Heart right ventricle (tissue), 16 donors: ENCODE results near the gene CTSD. TPM values are rescaled to one million over a fixed set of nuclear protein-coding genes. Genes with fewer than 3 reads are reported as not detected.

Experiments used
- ATAC-seq, 8 donors: fragments of 200-7000 bp; cut with Tn5 transposase; one replicate each; pipeline ENCODE4 v1.9.1; 2020; ENCODE audit warnings: mild to moderate bottlenecking in 8 of 8, moderate library complexity in 8 of 8, moderate number of reproducible peaks in 1 of 8
- DNase-seq, 2 donors: peaks; one replicate each; pipeline ENCODE4 v3.0.0-alpha.2; 2020
- H3K27ac ChIP-seq, 10 donors: fragments of 200-600 bp; sonication (generic) in 2 of 10; one replicate each; pipeline versions ENCODE4 v1.5.0 to v1.8.0; 2020 to 2022; ENCODE audit warnings: mild to moderate bottlenecking in 3 of 10
- H3K27me3 ChIP-seq, 7 donors: fragments of 200-600 bp; one replicate each; pipeline ENCODE4 v1.8.0; 2021 to 2022; ENCODE audit warnings: mild to moderate bottlenecking in 2 of 7
- H3K36me3 ChIP-seq, 9 donors: fragments of 200-600 bp; sonication (generic) in 1 of 9; one replicate each; pipeline versions ENCODE4 v1.5.0 to v1.8.0; 2020 to 2022; ENCODE audit warnings: mild to moderate bottlenecking in 2 of 9
- H3K4me1 ChIP-seq, 9 donors: fragments of 200-600 bp; sonication (generic) in 1 of 9; one replicate each; pipeline versions ENCODE4 v1.5.0 to v1.8.0; 2020 to 2022; ENCODE audit warnings: mild to moderate bottlenecking in 4 of 9
- H3K4me3 ChIP-seq, 10 donors: fragments of 200-600 bp; sonication (generic) in 2 of 10; one replicate each; pipeline versions ENCODE4 v1.5.0 to v1.8.0; 2020 to 2022; ENCODE audit warnings: mild to moderate bottlenecking in 7 of 10, moderate library complexity in 2 of 10
- H3K9me3 ChIP-seq, 11 donors: fragments of 200-600 bp in 10 of 11; sonication (generic) in 2 of 11; one replicate each; pipeline versions ENCODE4 v1.5.0 to v1.8.0; 2013 to 2022; ENCODE audit warnings: mild to moderate bottlenecking in 2 of 11, control low read depth in 1 of 11, moderate library complexity in 1 of 11
- CTCF ChIP-seq, 9 donors: fragments of 200-600 bp; sonication (generic) in 2 of 9; IDR thresholded peaks; one replicate each; pipeline versions ENCODE4 v1.5.0 to v1.8.0; 2021 to 2022; ENCODE audit warnings: antibody characterized with exemption in 9 of 9, mild to moderate bottlenecking in 5 of 9, moderate library complexity in 1 of 9
- WGBS, 2 donors: extraction: QIAGEN DNeasy Blood & Tissue Kit; methylation state at CpG; one replicate each; pipeline ENCODE4 v1.1.7; 2013; ENCODE audit warnings: inconsistent platforms in 1 of 2; 5-methylcytosine and 5-hydroxymethylcytosine counted together
- intact Hi-C, 10 donors: fragments of 100-400 bp; cut with DNase I; formaldehyde crosslinking; loops; one replicate each; pipeline versions ENCODE4 v1.11.1 to v1.14.2; 2022
- polyA plus RNA-seq, 2 donors: library from polyadenylated mRNA; stranded (reverse); fragments of 200-250 nt; gene quantifications; one replicate each; pipeline ENCODE4 v1.2.3, GENCODE V29; 2013
- total RNA-seq, 10 donors: library from RNA; stranded (reverse); fragmentation: NEBNext Ultra II Directional in 3 of 10; extraction: Animal tissue kit (Norgen Biotek cat#: 25700) in 3 of 10; gene quantifications; one replicate each; pipeline versions ENCODE4 v1.2.1 to v1.2.4, GENCODE V29; 2021 to 2023
- donor health status: Arrhythmogenic right ventricular cardiomyopathy.
- donor health status: ischemic (EF 13 %, LVEDD 7.1; RV severe dilation, severe dysfunction).
- donor health status: healthy with polysubstance abuse.
- donor health status: DM: no; HTN: yes; CAD: no.
- donor health status: DM: no; HTN: no; CAD: no.
- donor health status: ischemic (EF 25% LVEDD 6.9; RV normal size, moderate dysfunction).
- donor health status: ischemic (EF 25% LVEDD 5.7; RV mildly dilated, moderate dysfunction).
- donor health status: healthy.
- donor health status: DM: yes; HTN: yes; CAD: no.
- donor health status: Ischemic cardiomyopathy.
- donor health status: ischemic (EF 35%, LVEDD 5.7; RV mildly dilated, moderate dysfunction).
- donor health status: nonischemic (EF 11% LVEDD 7.7; RV severe dilation, severe dysfunction).
- donor health status: DM: yes; HTN: yes; CAD: no.
- donor health status: PGD.
- donor health status: ischemic (EF 29% LVEDD 5.4; RV normal size, mild dysfunction).
- donor health status: nonischemic (EF 23%, LVEDD 6.1; RV moderate dilation, normal function).

The CTSD gene
- total and polyA plus RNA-seq, 12 donors = 431 to 1,070 (median 786) TPM

- TF ChIP-seq CTCF (IDR thresholded peaks at IDR 0.05) = no peak
- Histone ChIP-seq H3K36me3 (peaks cover 0 to 79% (median 44%) of the 10 kb centered on the region in 9 donors), H3K9me3 (no peaks in the 10 kb centered on the region), H3K4me3 (no peak overlapping the region), H3K4me1 (peaks cover 36 to 90% (median 79%) of the 10 kb centered on the region in 9 donors), H3K27ac (peak overlapping the region in 7 of 10 donors; percentile 5 to 98 (median 79)), H3K27me3 (peaks cover 0 to 9% (median 2%) of the 10 kb centered on the region in 7 donors)
- ATAC-seq = no peak
- 93 to 96% methylated on average over 8 of the region's 8 CpGs for WGBS, 2 donors
- no peak for DNase-seq
- intact Hi-C loops = loop anchor here in 4 of 10 donors (5.0 to 10.0 kb wide), 4 partner anchors 37 to 548 kb away; partner anchors contain the start of genes C11orf21 (in 1 of the 4) and TSPAN32 (in 1 of the 4)
Measured at GRCh38 chr11:1754376-1755150, 9.2 kb downstream of the CTSD start.

GRCh38 chr11:1753929-1754305 is 9.8 kb downstream of the CTSD start:
- H3K9me3 ChIP-seq = no peaks in the 10 kb centered on the region
- DNase-seq = no peak
- no peak for TF ChIP-seq CTCF (IDR thresholded peaks at IDR 0.05)
- peaks cover 0 to 73% (median 37%) of the 10 kb centered on the region in 9 donors for H3K36me3 ChIP-seq
- intact Hi-C loops = loop anchor here in 2 of 10 donors (5.0 to 10.0 kb wide), 2 partner anchors 37 to 71 kb away; no protein-coding TSS in a partner anchor
- H3K27ac ChIP-seq = no peak overlapping the region
- no peak for ATAC-seq
- H3K4me1 ChIP-seq = peaks cover 34 to 89% (median 78%) of the 10 kb centered on the region in 9 donors
- H3K27me3 ChIP-seq = peaks cover 0 to 14% (median 8%) of the 10 kb centered on the region in 7 donors
- no peak overlapping the region for H3K4me3 ChIP-seq
- WGBS, 2 donors = 89 to 94% methylated on average over 13 to 14 of the region's 14 CpGs

- H3K27me3 ChIP-seq = peaks cover 0 to 19% (median 13%) of the 10 kb centered on the region in 7 donors
- DNase-seq (no peak), ATAC-seq (no peak)
- 93 to 96% methylated on average over 38 of the region's 38 CpGs for WGBS, 2 donors
- no peak overlapping the region for H3K4me3 ChIP-seq
- peaks cover 0 to 67% (median 32%) of the 10 kb centered on the region in 9 donors for H3K36me3 ChIP-seq
- H3K4me1 ChIP-seq = peaks cover 33 to 89% (median 81%) of the 10 kb centered on the region in 9 donors
- no peaks in the 10 kb centered on the region for H3K9me3 ChIP-seq
- peak overlapping the region in 1 of 10 donors; percentile 68 for H3K27ac ChIP-seq
- TF ChIP-seq CTCF (IDR thresholded peaks at IDR 0.05) = no peak
- intact Hi-C loops = loop anchor here in 2 of 10 donors (5.0 to 10.0 kb wide), 2 partner anchors 36 to 71 kb away; no protein-coding TSS in a partner anchor
Measured at GRCh38 chr11:1753229-1753928, 10.3 kb downstream of the CTSD start.

GRCh38 chr11:1752907-1753228 is 10.9 kb downstream of the CTSD start:
- Histone ChIP-seq H3K27ac (peak overlapping the region in 5 of 10 donors; percentile 28 to 68 (median 65)), H3K9me3 (no peaks in the 10 kb centered on the region), H3K4me1 (peaks cover 33 to 89% (median 82%) of the 10 kb centered on the region in 9 donors), H3K36me3 (peaks cover 0 to 62% (median 30%) of the 10 kb centered on the region in 9 donors), H3K4me3 (no peak overlapping the region), H3K27me3 (peaks cover 0 to 21% (median 13%) of the 10 kb centered on the region in 7 donors)
- intact Hi-C loops = loop anchor here in 2 of 10 donors (5.0 to 10.0 kb wide), 2 partner anchors 36 to 72 kb away; no protein-coding TSS in a partner anchor
- DNase-seq (no peak), ATAC-seq (no peak)
- 92 to 94% methylated on average over 10 of the region's 10 CpGs for WGBS, 2 donors
- TF ChIP-seq CTCF (IDR thresholded peaks at IDR 0.05) = no peak
